Vagina (tissue), 2 donors: ENCODE measurements around the gene SLC25A40. TPM values are rescaled to one million over a fixed set of nuclear protein-coding genes. Genes with fewer than 3 reads are reported as not detected.
"Not testable (repeated sequence)": the region's sequence is repeated elsewhere in the genome, so short reads cannot be mapped to it uniquely, and the experiment has no call there.

ENCODE experiments used
- DNase-seq, 2 donors: peaks; one replicate each; pipeline ENCODE4 v3.0.0-alpha.2; 2017; ENCODE audit errors: extremely low spot score in 2 of 2
- H3K27ac ChIP-seq: fragments of 200-600 bp; sonication (generic); one replicate; pipeline ENCODE4 v1.5.1; 2019
- H3K27me3 ChIP-seq: fragments of 200-600 bp; sonication (generic); one replicate; pipeline ENCODE4 v1.5.1; 2019
- H3K36me3 ChIP-seq, 2 donors: fragments of 200-600 bp; sonication (generic); one replicate each; pipeline ENCODE4 v1.5.1; 2017 to 2019
- H3K4me1 ChIP-seq: fragments of 200-600 bp; sonication (generic); one replicate; pipeline ENCODE4 v1.5.1; 2019
- H3K4me3 ChIP-seq, 2 donors: fragments of 200-600 bp; sonication (generic); 1 replicate in 1 of 2; 2 replicates in 1 of 2; pipeline ENCODE4 v1.5.1; 2016 to 2019
- H3K9me3 ChIP-seq: fragments of 200-600 bp; sonication (generic); one replicate; pipeline ENCODE4 v1.5.1; 2019
- CTCF ChIP-seq, 3 experiments: fragments of 450-650 bp in 2 of 3; fragments of 200-600 bp in 1 of 3; sonication (generic) in 1 of 3; IDR thresholded peaks; one replicate each; pipeline ENCODE4 v1.5.1; 2017 to 2019; ENCODE audit warnings: antibody characterized with exemption in 3 of 3, mild to moderate bottlenecking in 2 of 3, moderate library complexity in 2 of 3
- POLR2A ChIP-seq, 2 donors: fragments of 450-650 bp; IDR thresholded peaks; one replicate each; pipeline ENCODE4 v1.6.1; 2017; ENCODE audit warnings: antibody characterized with exemption in 2 of 2, mild to moderate bottlenecking in 2 of 2, moderate library complexity in 2 of 2
- POLR2AphosphoS5 ChIP-seq, 2 donors: sonication (generic); formaldehyde crosslinking; IDR thresholded peaks; one replicate each; pipeline ENCODE4 v1.9.0; 2017; ENCODE audit warnings: antibody characterized with exemption in 2 of 2, mild to moderate bottlenecking in 2 of 2, low read depth in 1 of 2; ENCODE audit not compliant: insufficient read depth in 1 of 2
- intact Hi-C: fragments of 100-400 bp; cut with DNase I; formaldehyde crosslinking; loops from one replicate; pipeline ENCODE4 v1.15.1; 2023
- total RNA-seq: library from RNA; depleted of rRNA; stranded (reverse); fragments of >200 nt; gene quantifications from one replicate; pipeline ENCODE4 v1.2.3, GENCODE V29; 2016

SLC25A40 gene
- total RNA-seq, 1 donor from 2014 or later = 30.0 TPM

DNA sequence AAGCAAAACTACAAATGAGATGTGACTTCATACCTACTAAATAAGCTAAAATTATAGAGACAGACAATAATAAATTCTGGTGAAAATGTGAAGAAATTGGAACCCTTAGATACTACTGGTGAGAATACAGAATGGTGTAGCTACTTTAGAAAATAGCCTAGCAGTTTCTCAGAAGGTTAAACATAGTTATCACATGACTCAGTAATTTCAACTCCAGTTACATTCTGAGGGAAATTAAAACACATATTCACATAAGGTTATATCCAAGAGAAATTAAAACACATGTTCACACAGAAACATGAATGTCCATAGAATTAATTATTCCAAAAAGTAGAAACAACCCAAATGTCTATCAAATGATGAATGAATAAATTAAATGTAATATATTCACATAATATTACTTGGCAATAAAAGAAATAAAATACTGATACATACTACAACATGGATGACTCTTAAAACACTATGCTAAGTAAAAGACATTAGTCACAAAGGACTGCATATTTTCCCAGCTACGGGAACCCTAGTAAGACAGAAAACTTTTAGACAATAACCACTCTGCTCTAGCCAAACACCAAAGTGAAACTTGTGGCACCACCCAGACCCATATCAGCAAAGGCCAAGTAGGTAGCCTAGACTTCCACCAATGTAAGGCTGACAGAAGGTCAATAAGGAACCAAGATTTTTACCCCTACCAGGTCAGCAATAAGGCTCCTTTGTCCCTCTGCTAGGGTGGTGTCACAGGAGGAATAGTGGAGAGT, 25.1 kb downstream of the SLC25A40 start:
- Histone ChIP-seq H3K4me1 (no peaks in the 10 kb centered on the region), H3K36me3 (peaks cover 0 to 8% of the 10 kb centered on the region in 2 donors), H3K4me3 (no peak overlapping the region), H3K27ac (no peak overlapping the region), H3K27me3 (no peaks in the 10 kb centered on the region), H3K9me3 (no peaks in the 10 kb centered on the region)
- no peak for DNase-seq
- intact Hi-C loops = no loop called here
- TF ChIP-seq CTCF (IDR thresholded peaks at IDR 0.05) (no peak), POLR2A (IDR thresholded peaks at IDR 0.05) (no peak), POLR2AphosphoS5 (IDR thresholded peaks at IDR 0.05; ENCODE audit: insufficient read depth in 1 of 2, low read depth in 1 of 2) (no peak)

- intact Hi-C loops = no loop called here
- Histone ChIP-seq H3K4me3 (no peak overlapping the region), H3K36me3 (peaks cover 0 to 15% of the 10 kb centered on the region in 2 donors), H3K27me3 (no peaks in the 10 kb centered on the region), H3K27ac (no peak overlapping the region), H3K9me3 (no peaks in the 10 kb centered on the region), H3K4me1 (no peaks in the 10 kb centered on the region)
- DNase-seq = no peak
- TF ChIP-seq POLR2A (IDR thresholded peaks at IDR 0.05) = no peak
- TF ChIP-seq CTCF (IDR thresholded peaks at IDR 0.05) = no peak
- no peak for TF ChIP-seq POLR2AphosphoS5 (IDR thresholded peaks at IDR 0.05; ENCODE audit: insufficient read depth in 1 of 2, low read depth in 1 of 2)
Observed at GRCh38 chr7:87837597-87837996, 38.6 kb downstream of the SLC25A40 start.

- H3K36me3 ChIP-seq = no peaks in the 10 kb centered on the region
- H3K9me3 ChIP-seq = no peaks in the 10 kb centered on the region
- intact Hi-C loops = no loop called here
- no peak for DNase-seq
- TF ChIP-seq POLR2A (IDR thresholded peaks at IDR 0.05) = no peak
- TF ChIP-seq CTCF (IDR thresholded peaks at IDR 0.05) = no peak
- no peak for TF ChIP-seq POLR2AphosphoS5 (IDR thresholded peaks at IDR 0.05; ENCODE audit: insufficient read depth in 1 of 2, low read depth in 1 of 2)
- H3K4me1 ChIP-seq = no peaks in the 10 kb centered on the region
- no peak overlapping the region for H3K4me3 ChIP-seq
- H3K27me3 ChIP-seq = no peaks in the 10 kb centered on the region
- no peak overlapping the region for H3K27ac ChIP-seq
Observed at GRCh38 chr7:87833130-87833529, 43.0 kb downstream of the SLC25A40 start.

- no peaks in the 10 kb centered on the region for H3K4me1 ChIP-seq
- no peak for DNase-seq
- H3K27ac ChIP-seq = no peak overlapping the region
- TF ChIP-seq POLR2AphosphoS5 (IDR thresholded peaks at IDR 0.05; ENCODE audit: insufficient read depth in 1 of 2, low read depth in 1 of 2) = no peak
- TF ChIP-seq CTCF (IDR thresholded peaks at IDR 0.05) = no peak
- TF ChIP-seq POLR2A (IDR thresholded peaks at IDR 0.05) = no peak
- no peaks in the 10 kb centered on the region for H3K36me3 ChIP-seq
- intact Hi-C loops = no loop called here
- H3K9me3 ChIP-seq = no peaks in the 10 kb centered on the region
- no peak overlapping the region for H3K4me3 ChIP-seq
- no peaks in the 10 kb centered on the region for H3K27me3 ChIP-seq
Observed at GRCh38 chr7:87831097-87831496, 45.1 kb downstream of the SLC25A40 start.

DNA sequence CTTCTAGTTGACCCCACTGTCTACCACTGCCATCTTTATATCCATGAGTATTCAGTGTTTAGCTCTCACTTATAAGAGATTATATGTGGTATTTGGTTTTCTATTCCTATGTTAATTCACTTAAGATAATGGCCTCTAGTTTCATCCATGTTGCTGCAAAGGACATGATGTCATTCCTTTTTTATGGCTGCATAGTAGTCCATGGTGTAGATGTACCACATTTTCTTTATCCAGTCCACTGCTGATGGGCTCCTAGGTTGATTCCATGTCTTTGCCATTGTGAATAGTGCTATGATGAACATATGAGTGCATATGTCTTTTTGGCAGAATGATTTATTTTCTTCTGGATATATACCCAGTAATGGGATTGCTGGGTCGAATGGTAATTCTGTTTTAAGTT, 47.8 kb downstream of the SLC25A40 start:
- H3K4me1 ChIP-seq, H3K36me3 ChIP-seq, H3K4me3 ChIP-seq, intact Hi-C loops, H3K27ac ChIP-seq, DNase-seq, H3K27me3 ChIP-seq, H3K9me3 ChIP-seq: not testable (repeated sequence)

- intact Hi-C loops, H3K36me3 ChIP-seq, DNase-seq, H3K4me1 ChIP-seq, H3K27me3 ChIP-seq, H3K9me3 ChIP-seq, H3K27ac ChIP-seq, H3K4me3 ChIP-seq: not testable (repeated sequence)
Observed at GRCh38 chr7:87825369-87825768, 50.8 kb downstream of the SLC25A40 start.

DNA sequence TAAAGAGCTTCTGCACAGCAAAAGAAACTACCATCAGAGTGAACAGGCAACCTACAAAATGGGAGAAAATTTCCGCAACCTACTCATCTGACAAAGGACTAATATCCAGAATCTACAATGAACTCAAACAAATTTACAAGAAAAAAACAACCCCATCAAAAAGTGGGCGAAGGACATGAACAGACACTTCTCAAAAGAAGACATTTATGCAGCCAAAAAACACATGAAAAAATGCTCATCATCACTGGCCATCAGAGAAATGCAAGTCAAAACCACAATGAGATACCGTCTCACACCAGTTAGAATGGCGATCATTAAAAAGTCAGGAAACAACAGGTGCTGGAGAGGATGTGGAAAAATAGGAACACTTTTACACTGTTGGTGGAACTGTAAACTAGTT, 54.1 kb downstream of the SLC25A40 start:
- H3K36me3 ChIP-seq, H3K9me3 ChIP-seq, intact Hi-C loops, H3K4me1 ChIP-seq, H3K27me3 ChIP-seq, H3K27ac ChIP-seq, DNase-seq, H3K4me3 ChIP-seq: not testable (repeated sequence)
